ENCODE measurements around the gene ZFAND3. TPM values are rescaled to one million over a fixed set of nuclear protein-coding genes. Genes with fewer than 3 reads are reported as not detected.

The ZFAND3 gene
- total RNA-seq, 1 experiment from 2014 or later = 107 TPM

DNA sequence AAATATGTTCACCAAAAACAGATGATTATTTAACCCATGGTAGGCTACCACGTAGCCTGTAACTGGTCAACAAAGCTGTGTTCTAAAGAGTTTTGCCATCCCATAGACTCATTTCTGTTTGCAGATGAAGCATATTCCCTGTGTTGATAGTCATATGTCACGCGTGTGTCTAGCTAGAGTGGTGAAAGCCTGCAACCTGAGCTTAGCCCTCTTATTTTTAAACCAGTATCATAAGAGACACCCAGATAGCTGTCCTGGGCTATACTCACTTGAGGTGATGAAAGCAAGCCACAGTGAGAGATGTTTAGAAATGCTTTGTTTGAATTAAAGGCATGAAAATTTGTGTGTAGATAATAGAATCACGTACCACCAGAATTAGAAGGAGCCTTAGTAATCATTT is 307.8 kb downstream of the ZFAND3 start:
- H3K36me3 ChIP-seq (ENCODE audit: control insufficient read depth, insufficient read depth, low read length) = peaks cover 1% of the 10 kb centered on the region; the same call in 1 of the 2 replicates
- Mint-ChIP-seq H3K36me3 (ENCODE audit: insufficient read depth, unreplicated experiment) (peaks cover 7% of the 10 kb centered on the region), H3K4me3 (ENCODE audit: unreplicated experiment) (no peak overlapping the region), H3K27ac (ENCODE audit: unreplicated experiment) (no peak overlapping the region), H3K27me3 (ENCODE audit: insufficient read depth, unreplicated experiment) (no peaks in the 10 kb centered on the region), H3K9me3 (ENCODE audit: unreplicated experiment) (peaks cover 9% of the 10 kb centered on the region), H3K4me1 (ENCODE audit: low read depth, unreplicated experiment) (no peaks in the 10 kb centered on the region)
- H3K9me3 ChIP-seq = no peaks in the 10 kb centered on the region
- H3K27me3 ChIP-seq (replicated peaks; ENCODE audit: control insufficient read depth, insufficient read depth, low read length) = no peaks in the 10 kb centered on the region
- CTCF ChIA-PET = no interaction called here
- BruUV-seq (replicated peaks) = no TSS peak
- no peak overlapping the region for H3K4me3 ChIP-seq (ENCODE audit: low read depth, low read length)
- no peak for DNase-seq
- intact Hi-C loops (cut with micrococcal nuclease; ENCODE audit: unreplicated experiment) = no loop called here
- POLR2A ChIA-PET = no interaction called here
- no peaks in the 10 kb centered on the region for H3K4me1 ChIP-seq
- TF ChIP-seq, protein P1, sequence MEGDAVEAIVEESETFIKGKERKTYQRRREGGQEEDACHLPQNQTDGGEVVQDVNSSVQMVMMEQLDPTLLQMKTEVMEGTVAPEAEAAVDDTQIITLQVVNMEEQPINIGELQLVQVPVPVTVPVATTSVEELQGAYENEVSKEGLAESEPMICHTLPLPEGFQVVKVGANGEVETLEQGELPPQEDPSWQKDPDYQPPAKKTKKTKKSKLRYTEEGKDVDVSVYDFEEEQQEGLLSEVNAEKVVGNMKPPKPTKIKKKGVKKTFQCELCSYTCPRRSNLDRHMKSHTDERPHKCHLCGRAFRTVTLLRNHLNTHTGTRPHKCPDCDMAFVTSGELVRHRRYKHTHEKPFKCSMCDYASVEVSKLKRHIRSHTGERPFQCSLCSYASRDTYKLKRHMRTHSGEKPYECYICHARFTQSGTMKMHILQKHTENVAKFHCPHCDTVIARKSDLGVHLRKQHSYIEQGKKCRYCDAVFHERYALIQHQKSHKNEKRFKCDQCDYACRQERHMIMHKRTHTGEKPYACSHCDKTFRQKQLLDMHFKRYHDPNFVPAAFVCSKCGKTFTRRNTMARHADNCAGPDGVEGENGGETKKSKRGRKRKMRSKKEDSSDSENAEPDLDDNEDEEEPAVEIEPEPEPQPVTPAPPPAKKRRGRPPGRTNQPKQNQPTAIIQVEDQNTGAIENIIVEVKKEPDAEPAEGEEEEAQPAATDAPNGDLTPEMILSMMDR (IDR thresholded peaks at IDR 0.05; ENCODE audit: insufficient read depth in 1 of 2, low read depth in 1 of 2, low read length in 1 of 2, severe bottlenecking in 1 of 2, unreplicated experiment in 1 of 2) = no peak

DNA sequence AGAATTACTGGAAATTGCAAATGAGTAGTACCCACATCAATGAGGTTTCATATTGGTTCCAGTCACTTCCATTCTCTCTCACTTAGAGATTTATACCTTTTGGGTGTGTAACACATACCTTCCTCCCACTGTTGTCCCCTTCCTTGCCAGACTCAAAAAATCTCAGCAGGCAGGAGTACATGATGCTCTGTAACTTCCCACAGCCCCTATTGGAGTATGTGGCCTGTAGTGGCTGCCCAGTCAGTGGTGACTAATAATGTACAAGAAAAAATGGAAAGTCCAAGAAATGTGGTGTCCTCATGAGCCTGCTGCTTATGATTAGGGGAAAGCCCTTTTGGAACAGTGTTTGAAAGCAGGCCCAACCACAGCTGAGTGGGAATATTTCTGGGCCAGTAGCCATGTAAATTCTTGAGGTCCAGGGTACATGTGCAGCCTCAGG is 312.0 kb downstream of the ZFAND3 start:
- CTCF ChIA-PET = no interaction called here
- Mint-ChIP-seq H3K4me3 (ENCODE audit: unreplicated experiment) (no peak overlapping the region), H3K4me1 (ENCODE audit: low read depth, unreplicated experiment) (peaks cover 11% of the 10 kb centered on the region), H3K27ac (ENCODE audit: unreplicated experiment) (no peak overlapping the region), H3K36me3 (ENCODE audit: insufficient read depth, unreplicated experiment) (peaks cover 21% of the 10 kb centered on the region), H3K27me3 (ENCODE audit: insufficient read depth, unreplicated experiment) (no peaks in the 10 kb centered on the region), H3K9me3 (ENCODE audit: unreplicated experiment) (peaks cover 3% of the 10 kb centered on the region)
- TF ChIP-seq, protein P1 (IDR thresholded peaks at IDR 0.05; ENCODE audit: insufficient read depth in 1 of 2, low read depth in 1 of 2, low read length in 1 of 2, severe bottlenecking in 1 of 2, unreplicated experiment in 1 of 2) = no peak
- no peaks in the 10 kb centered on the region for H3K9me3 ChIP-seq
- no peak for DNase-seq
- no peaks in the 10 kb centered on the region for H3K27me3 ChIP-seq (replicated peaks; ENCODE audit: control insufficient read depth, insufficient read depth, low read length)
- POLR2A ChIA-PET = no interaction called here
- no peak overlapping the region for H3K4me3 ChIP-seq (ENCODE audit: low read depth, low read length)
- H3K36me3 ChIP-seq (ENCODE audit: control insufficient read depth, insufficient read depth, low read length) = peaks cover 1% of the 10 kb centered on the region; the same call in 1 of the 2 replicates
- BruUV-seq (replicated peaks) = no TSS peak
- H3K4me1 ChIP-seq = peaks cover 6% of the 10 kb centered on the region; the same call in 1 of the 2 replicates
- intact Hi-C loops (cut with micrococcal nuclease; ENCODE audit: unreplicated experiment) = no loop called here

DNA sequence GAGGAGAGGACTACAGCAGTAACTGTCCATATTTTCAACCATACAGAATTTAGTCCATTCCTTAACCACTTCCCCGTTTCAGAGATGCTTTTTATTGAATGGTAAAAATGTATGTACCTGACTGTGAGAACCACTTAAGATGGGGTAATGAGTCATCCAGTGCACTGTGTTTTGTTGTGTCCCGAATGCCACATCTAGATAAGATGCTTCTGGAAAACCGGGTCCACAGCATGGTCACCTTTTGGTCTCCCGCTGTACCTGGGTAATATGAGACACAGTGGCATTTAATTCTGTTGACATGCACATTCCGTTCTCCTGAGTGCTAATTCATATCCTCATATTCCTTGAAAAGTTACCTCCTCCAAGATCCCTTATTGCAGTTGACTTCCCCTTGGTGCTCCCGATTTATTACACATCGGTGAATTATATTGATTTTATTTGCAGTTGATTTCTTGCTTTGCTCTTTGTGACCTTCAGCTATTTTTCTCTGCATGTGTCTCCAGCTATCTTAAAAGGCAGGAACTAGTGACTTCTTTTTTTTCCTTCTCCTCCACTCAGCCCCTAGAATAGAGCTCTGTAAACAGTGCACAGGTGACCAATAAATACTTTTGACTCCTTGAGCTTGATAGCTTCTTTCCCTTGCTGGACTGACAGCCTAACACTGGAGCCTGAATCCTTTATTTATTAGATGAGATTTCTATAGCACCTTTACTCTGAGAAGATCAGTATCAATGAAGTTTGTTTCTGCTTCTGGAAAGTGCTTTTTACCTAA is 314.6 kb downstream of the ZFAND3 start:
- TF ChIP-seq, protein P1 (IDR thresholded peaks at IDR 0.05; ENCODE audit: insufficient read depth in 1 of 2, low read depth in 1 of 2, low read length in 1 of 2, severe bottlenecking in 1 of 2, unreplicated experiment in 1 of 2) = no peak
- H3K36me3 ChIP-seq (ENCODE audit: control insufficient read depth, insufficient read depth, low read length) = peaks cover 1% of the 10 kb centered on the region; the same call in 1 of the 2 replicates
- BruUV-seq (replicated peaks) = no TSS peak
- Mint-ChIP-seq H3K36me3 (ENCODE audit: insufficient read depth, unreplicated experiment) (peaks cover 30% of the 10 kb centered on the region), H3K27me3 (ENCODE audit: insufficient read depth, unreplicated experiment) (no peaks in the 10 kb centered on the region), H3K4me1 (ENCODE audit: low read depth, unreplicated experiment) (peaks cover 27% of the 10 kb centered on the region), H3K4me3 (ENCODE audit: unreplicated experiment) (no peak overlapping the region), H3K9me3 (ENCODE audit: unreplicated experiment) (no peaks in the 10 kb centered on the region), H3K27ac (ENCODE audit: unreplicated experiment) (no peak overlapping the region)
- H3K4me1 ChIP-seq = peaks cover 6% of the 10 kb centered on the region; the same call in 1 of the 2 replicates
- DNase-seq = no peak
- CTCF ChIA-PET = no interaction called here
- intact Hi-C loops (cut with micrococcal nuclease; ENCODE audit: unreplicated experiment) = no loop called here
- POLR2A ChIA-PET = no interaction called here
- no peaks in the 10 kb centered on the region for H3K9me3 ChIP-seq
- no peak overlapping the region for H3K4me3 ChIP-seq (ENCODE audit: low read depth, low read length)
- H3K27me3 ChIP-seq (replicated peaks; ENCODE audit: control insufficient read depth, insufficient read depth, low read length) = no peaks in the 10 kb centered on the region

Measured in Caco-2 (cell line).